Fibroblast of peridontal ligament (primary cell): Measurements from ENCODE around the gene DBNDD1.

Experiments used
- DNase-seq: peaks from one replicate; pipeline ENCODE4 v3.0.0-alpha.2; 2010; ENCODE audit errors: extremely low read depth

Gene DBNDD1

DNA sequence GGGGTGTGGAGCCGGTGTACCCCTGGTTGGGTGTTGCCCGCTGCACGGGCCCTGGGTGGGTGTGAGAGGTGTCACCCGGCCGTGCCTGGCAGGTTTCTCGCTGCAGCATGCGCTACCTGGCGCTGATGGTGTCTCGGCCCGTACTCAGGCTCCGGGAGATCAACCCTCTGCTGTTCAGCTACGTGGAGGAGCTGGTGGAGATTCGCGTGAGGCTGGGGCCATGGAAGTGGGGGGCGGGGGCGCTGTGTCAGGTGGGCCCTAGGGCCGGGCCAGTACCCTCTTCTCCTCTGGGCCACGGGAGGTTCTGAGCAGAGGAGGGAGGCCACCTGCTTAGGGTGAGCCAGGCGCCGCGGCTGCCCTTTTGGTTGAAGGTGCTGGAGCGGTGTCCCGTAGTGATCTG, 57.3 kb downstream of the DBNDD1 start:
- DNase-seq = no peak

DNA sequence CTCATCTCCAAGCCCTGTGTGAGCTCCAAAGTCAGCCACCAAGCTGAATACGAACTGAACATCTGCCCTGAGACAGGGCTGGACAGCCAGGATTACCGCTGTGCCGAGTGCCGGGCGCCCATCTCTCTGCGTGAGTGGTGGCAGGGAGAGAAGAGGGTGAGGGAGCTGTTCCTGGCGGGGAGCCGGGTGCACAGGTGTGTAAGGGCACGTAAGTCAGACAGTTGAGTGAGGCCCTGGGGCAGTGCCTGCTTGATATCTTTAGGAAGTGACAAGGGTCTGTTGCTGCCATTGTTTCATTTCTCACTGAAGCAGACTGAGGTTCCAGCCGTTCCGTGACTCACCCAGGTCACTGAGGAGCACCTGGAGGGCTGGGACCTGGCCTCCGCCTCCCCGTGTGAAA, 58.3 kb downstream of the DBNDD1 start:
- DNase-seq = no peak

DNA sequence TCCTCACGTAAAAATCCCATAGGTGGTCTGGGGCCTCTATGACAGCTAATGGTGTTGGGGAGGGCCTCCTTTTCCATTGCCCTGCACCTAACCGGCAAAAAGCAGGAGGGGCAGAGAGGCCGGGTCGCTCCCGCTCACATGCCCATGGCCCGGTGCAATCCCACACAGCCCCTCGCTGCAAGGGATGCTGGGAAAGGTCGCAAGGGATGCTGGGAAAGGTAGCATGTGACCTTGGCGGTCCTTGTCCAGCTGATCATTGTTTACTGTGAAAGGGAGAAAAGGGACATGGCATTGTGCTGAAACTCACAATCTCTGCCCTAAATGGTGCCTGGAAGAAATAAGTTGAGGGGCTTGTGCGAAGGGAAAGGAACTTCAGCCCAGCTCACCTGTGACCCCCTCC, 60.7 kb downstream of the DBNDD1 start:
- DNase-seq = no peak

DNA sequence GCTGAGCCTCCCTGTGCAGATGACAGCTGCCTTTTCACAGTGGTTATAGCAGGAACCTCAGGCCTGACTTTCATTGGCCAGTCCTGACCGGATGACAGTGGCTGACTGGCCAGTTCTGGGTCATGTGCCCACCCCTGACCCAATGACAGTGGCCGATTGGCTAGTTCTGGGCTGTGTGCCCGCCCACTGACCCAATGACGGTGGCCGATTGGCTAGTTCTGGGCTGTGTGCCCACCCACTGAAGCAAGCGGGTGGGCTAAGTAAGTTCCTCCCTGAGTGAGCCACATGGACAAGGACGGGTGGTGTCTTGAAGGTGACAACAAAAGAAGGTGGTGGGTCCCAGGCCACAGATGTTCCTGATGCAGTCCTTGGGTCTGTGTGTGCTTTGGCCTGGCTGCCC, 61.2 kb downstream of the DBNDD1 start:
- DNase-seq = no peak

DNA sequence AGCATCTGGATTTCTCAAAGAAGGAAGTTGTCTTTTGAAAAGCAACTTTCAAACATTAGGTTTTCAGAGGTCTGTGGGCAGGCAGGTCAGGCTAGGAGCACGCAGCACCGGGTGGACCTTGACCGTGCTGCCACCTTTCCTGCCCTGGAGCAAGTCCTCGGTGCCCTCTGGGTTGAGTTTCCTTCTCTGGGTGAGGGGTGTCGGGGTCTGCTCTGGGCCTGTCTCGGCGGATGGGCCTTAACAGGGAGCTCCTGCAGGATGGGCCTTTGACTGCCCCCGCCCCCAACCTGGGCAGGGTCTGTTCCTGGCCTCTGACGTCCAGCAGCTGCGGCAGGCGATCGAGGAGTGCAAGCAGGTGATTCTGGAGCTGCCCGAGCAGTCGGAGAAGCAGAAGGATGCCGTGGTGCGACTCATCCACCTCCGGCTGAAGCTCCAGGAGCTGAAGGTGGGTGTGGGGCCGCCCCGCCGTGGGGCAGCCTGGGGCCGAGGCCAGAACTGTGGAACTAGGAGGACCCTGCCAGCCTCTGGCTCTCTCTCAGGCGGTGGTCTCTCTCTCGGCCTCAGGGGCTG, 62.0 kb downstream of the DBNDD1 start:
- no peak for DNase-seq

DNA sequence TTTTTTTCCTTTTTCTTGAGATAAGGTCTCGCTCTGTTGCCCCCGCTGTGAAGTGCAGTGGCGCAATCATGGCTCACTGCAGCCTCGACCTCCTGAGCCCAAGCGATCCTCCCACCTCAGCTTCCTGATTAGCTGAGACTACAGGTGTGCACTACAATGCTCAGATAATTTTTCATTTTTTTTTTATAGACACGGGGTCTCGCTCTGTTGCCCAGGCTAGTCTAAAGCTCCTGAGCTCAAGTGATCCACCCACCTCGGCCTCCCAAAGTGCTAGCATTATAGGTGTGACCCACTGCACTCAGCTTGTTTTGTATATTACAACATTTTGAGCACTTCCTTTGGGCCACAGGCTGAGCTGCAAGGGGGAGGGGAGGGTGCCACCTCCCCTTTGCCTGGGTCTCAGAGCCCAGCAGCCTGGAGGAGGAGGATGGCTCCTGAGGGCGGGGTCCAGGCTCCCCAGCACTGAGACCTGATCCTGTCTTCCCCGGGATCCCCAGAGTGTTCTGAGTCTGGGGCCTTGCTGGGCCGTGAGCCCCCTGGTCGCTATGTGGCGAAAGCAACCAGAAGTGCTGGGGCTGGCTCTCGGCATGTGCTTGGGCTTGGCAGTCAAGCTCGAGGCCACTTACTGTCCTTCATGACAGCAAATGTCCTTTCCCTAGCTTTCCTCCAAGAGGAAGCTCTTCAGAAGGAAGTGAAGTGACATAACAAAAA, 62.6 kb downstream of the DBNDD1 start:
- DNase-seq = no peak

DNA sequence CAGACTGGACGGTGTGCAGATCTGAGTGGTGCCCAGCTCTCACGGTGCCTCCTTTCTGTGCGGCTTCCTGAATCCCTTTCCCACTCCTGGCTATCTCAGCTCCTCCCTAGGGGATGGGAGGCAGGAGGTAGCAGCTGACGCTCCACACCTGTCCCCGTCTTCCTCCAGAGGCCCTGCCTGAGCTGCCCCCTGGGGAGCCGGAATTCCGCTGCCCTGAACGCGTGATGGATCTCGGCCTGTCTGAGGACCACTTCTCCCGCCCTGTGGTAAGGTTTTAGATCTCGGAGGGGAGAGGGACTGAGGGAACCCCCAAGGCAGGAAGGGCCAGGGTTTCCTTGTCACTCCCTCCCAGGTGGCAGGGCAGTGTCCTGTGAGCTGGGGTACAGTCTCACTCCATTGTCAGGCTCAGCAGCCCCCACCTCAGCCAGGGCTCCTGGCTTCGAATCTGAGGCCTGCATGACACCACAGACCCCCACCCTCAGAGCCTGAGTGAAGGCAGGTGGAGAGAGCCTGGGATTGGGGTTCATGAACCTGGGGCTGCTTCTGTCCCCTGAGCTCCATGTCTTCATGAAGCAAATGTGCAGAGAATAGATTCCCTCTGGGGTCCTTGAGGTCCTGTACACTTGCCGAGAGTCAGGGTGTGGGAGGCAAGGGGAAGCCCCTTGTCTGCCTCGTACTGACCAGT, 64.1 kb downstream of the DBNDD1 start:
- DNase-seq = no peak
